NOMO-1 treated with dmso at 0.1 percent for 144 hours (cell line): ENCODE data around the gene MYEOV.

ENCODE experiments used
- DNase-seq: peaks from one replicate; lab custom pipeline; 2025; ENCODE audit not compliant: unreplicated experiment; lab: John Stamatoyannopoulos, UW

The MYEOV gene

GRCh38 chr11:69265210-69265609 is 28.7 kb upstream of the MYEOV start:
- DNase-seq: no peak

- DNase-seq: no peak
These were observed 27.9 kb upstream of the MYEOV start for GRCh38 chr11:69265911-69266510.

DNA sequence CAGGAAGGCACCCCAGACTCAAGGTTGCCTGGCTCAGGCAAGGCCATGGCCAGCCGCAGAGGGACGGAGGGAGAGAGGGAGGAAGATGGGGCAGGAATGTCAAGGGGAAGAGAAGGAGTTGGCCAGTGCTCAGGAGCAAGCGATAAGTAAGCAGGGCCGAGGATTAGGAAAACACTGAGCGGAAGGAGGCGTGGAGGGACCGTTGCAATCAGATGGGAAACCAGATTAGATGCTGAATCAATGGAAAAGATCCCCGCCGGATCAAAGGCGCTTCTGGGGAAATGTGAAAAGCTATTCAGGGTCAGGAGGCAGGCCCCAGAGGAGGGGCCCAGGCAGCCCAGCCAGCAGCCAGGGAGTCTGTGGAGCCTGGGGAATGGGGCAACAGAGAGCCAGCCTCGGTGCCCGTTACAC is 26.6 kb upstream of the MYEOV start:
- no peak for DNase-seq

- no peak for DNase-seq
These were observed 25.0 kb upstream of the MYEOV start for GRCh38 chr11:69268911-69269310.

- no peak for DNase-seq
These were observed 24.6 kb upstream of the MYEOV start for GRCh38 chr11:69269388-69269787.

DNA sequence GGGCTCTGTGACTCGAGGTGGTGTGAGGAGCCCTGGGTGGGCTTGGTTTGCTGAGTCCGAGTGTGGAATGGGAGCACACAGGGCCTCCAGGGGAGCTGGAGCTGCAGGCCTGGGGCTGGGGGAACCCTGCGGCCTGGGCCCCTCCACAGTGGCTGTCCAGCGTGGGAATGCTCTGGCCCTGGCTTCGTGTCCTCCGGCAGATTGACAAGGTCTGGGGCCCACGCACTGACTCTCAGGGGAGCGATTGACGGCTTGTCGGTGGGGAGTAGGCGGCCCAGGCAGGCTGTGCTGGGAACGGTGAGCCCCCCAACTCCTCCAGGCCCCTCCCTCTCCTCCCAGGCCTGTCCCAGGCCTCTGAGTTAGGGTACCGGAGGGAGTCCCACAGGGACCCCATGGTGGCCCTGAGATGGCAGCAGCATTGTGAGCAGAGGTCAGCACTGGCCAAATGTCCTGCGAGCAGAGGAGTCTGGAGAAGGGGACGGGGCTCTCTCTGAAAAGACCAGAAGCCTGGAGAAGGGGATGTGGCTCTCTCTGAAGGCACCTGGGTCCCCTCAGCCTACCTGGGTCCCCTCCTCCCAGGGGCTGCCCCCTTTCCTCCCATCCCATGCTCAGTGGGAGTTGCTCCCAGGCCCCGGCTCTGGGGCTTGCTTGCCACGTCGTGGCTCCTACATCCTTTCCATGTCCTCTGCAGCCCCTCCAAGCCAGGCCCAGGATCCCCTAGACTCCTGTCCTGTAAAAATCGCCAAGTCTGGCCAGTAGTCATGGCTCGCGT is 23.8 kb upstream of the MYEOV start:
- no peak for DNase-seq

DNA sequence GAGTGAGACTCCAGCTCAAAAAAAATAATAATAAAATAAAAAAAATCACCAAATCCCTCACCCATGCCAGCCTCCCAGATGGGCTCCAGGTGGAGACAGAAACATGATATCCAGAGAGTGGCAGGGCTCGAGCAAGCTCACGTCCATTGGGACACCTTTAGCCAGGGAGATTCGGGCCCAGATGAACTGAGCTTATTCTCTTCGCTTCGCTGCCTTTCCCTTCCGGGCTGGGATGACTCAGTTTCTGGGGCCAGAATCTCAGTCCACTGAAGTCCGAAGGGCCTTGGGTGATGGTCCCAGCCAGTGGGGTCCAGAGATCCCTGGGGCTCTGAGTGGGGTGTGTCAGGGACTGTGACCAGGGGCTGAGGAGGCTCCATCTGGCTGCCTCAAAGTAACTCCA is 23.0 kb upstream of the MYEOV start:
- DNase-seq: no peak

- no peak for DNase-seq
These were observed 21.9 kb upstream of the MYEOV start for GRCh38 chr11:69272055-69272454.

- DNase-seq: no peak
These were observed 21.0 kb upstream of the MYEOV start for GRCh38 chr11:69272831-69273485.

DNA sequence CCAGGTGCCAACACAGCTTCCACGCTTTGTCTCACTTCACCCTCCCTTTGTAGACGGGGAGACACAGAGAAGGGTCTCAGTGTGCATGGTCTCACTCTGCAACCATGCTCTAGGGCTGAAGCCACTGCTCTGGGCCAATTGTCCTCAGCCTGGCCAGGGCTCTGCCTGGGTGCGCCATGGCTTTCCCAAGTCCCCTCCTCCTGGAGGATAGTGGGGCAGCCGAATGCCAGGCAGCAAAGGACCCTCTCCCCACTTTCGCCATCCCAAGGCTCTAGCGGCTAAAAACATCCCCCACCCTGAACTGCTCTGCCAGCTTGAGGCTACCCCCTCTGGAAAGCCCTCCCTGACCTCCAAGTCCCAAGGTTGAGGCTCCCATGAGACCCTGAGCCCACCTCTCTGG is 20.4 kb upstream of the MYEOV start:
- DNase-seq: no peak

GRCh38 chr11:69274531-69275016 is 19.4 kb upstream of the MYEOV start:
- no peak for DNase-seq

DNA sequence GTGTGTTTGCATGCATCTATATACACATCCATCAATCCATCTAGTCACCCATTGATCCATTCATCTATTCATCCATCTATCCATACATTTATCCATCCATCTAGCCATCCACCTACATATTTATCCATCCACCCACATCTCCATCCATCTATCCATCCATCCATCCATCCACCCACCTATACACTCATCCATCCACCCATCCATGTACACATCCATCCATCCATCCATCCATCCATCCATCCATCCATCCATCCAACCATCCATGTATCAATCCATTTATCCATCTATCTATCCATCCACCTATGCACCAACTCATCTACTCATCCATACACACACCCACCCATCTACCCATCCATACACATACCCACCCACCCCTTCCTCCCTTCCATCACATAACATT is 18.8 kb upstream of the MYEOV start:
- no peak for DNase-seq

DNA sequence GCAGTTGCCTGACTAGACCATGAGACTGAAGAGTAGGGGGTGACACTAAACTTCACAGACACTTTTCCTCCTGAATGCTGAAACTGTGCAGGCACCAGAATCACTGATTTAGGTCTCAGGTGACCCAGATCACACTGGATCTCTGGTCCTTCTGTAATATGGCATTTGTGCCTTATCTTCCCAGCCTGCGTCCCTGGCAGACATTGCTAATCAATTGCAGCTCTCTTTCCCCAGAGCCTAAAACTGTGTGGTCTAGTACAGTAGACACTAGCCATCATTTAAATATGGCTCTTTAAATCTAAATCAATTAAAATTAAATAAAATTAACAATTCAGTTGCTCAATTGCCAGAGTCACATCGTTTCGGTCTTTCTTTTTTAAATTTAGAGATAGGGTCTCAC is 17.8 kb upstream of the MYEOV start:
- no peak for DNase-seq

DNA sequence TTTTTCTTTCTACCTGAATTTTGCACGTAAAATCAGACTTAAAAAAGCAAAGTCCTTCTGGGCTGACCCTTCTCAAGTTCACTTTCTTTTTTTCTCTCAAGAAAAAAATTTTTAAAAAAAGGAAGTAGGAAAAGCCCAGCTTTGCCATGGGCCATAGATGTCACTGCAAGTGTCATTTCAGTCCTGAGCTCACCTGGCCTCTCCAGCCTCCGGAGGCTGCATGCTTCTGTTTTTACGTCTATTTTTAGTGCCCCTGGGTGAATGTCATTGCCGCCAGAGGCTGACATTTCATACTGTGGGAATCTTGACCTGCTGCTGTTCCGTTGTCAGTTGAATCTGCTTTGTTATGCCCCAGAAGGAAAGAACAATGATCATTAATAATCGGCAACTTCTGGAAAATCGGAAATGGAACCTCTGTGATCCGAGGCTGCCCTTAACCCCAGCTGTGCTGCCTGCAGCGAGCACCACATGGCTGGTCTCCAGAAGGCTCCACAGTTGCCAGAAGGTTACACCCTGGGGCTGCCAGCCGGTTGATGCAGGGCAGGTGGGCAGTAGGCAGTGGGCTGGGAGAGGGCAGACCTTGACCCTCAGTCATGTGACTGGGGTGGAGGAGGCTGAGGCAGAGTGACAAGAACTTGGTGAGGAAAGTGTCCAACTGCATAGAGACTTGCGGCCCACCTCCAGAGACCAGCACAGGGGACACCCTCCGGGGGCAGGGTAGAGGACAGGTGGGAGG is 16.7 kb upstream of the MYEOV start:
- no peak for DNase-seq

DNA sequence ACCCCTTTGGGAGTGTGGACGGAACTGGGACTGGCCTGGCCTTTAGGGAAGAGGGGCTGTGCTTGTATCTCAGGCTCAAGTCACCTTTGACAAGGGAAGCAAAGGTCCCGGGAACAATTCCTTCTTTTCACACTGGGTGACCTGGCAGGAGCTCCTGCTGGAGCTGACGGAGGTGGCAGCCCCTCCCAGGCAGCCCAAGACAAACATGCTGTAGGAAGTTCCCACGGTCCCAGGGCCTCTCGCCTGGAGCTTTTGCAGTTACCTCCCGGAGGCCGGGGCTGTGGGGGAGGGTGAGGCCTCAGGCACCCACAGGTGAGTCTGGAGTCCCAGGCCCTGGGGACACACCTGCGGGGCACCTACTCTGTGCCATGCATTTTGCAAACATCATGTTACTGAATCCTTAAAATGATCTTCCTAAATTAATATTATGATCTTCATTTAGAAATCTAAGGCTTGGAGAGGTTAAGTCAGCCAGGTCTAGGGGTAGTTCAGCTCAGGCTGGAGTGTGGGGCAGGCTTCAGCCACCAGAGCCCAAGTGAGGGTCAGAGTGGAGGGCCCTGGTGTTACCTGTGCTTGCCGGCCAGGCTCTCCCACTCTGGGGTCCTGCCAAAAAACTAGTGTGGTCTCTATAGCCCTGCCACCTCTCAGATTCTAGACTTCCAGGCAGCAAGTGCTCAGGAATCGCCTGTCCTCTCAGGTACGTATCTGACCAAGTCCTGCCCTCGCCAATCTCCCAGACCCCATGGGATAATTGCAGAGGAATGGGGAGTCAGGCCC is 15.7 kb upstream of the MYEOV start:
- DNase-seq: no peak

DNA sequence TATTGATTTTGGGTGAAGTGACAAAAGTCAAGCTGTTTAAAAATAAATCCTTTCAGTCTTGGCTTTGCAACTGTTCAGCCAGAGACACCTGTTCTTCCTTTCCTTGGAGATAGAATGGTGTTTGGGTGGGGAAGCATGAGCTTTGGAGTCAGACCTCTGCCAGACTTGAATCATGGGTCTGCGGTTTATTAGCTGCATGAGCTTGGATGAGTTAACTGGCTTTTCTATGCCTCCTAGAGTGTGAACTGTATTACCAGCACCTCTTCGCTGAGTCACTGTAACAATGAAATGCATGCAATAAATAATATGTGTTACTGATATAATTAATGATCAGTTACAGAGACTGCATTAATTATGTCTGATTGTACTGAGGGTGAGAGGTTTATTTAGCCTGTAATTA is 13.5 kb upstream of the MYEOV start:
- no peak for DNase-seq

- no peak for DNase-seq
These were observed 13.0 kb upstream of the MYEOV start for GRCh38 chr11:69280994-69281393.

DNA sequence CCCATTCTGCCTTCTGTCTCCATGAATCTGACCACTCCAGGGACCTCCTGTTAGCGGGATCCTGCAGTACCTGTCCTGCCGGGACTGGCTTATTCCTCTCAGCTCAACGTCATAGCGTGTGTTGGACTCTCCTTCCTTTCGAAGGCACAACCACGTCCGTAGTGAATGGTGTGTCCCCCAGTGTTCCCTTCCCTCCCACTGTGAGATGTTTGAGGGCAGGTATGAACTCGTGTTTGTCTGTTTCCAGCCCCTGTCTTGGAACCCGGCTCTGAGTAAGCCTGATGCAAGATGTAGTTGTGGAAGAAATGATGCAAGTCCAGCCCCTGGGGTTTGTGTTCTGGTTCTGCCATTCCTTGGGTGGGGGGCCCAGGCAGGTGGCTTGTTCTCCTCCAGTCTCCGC is 10.5 kb upstream of the MYEOV start:
- no peak for DNase-seq

DNA sequence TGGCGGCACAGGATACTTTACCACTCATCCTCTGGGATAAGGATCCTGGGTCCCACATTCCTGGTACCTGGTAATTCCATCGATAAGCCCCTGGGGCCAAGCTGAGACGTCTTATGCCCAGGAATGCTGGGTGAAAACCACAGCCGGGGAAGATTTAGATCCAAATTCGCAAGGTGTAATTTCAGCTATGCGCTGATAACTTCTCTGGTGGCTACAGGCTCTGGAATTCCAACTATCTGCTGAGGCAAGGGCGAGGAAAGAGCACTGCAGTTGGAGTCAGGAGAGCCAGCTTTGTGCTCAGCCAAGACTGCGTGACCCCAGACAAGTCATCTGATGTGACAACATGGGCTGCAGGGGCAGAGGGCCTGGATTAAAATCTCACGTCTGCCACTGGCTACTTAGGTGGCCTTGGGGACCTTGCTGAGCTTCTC is 9.9 kb upstream of the MYEOV start:
- no peak for DNase-seq

- DNase-seq: no peak
These were observed 8.9 kb upstream of the MYEOV start for GRCh38 chr11:69285091-69285490.

- no peak for DNase-seq
These were observed 8.2 kb upstream of the MYEOV start for GRCh38 chr11:69285766-69286165.
